Stomach (tissue), 4 donors: ENCODE data around the gene CORO1A.
"Not testable (repeated sequence)": the region's sequence is repeated elsewhere in the genome, so short reads cannot be mapped to it uniquely, and the experiment has no call there.

Source experiments
- CTCF ChIP-seq, 7 experiments: fragments of 450-650 bp in 4 of 7; fragments of 200-600 bp in 3 of 7; sonication (generic) in 3 of 7; IDR thresholded peaks; one replicate each; pipeline ENCODE4 v1.5.1; 2016 to 2019; ENCODE audit warnings: antibody characterized with exemption in 7 of 7, control low read depth in 2 of 7, mild to moderate bottlenecking in 1 of 7
- EP300 ChIP-seq: sonication (generic); formaldehyde crosslinking; IDR thresholded peaks from one replicate; pipeline ENCODE4 v1.6.1; 2017; ENCODE audit warnings: antibody characterized with exemption

- not testable (repeated sequence) for TF ChIP-seq CTCF (IDR thresholded peaks at IDR 0.05); EP300
These were observed 14.0 kb upstream of the CORO1A start for GRCh38 chr16:30169416-30169815.
